ENCODE results near the gene VEPH1.

VEPH1 gene

DNA sequence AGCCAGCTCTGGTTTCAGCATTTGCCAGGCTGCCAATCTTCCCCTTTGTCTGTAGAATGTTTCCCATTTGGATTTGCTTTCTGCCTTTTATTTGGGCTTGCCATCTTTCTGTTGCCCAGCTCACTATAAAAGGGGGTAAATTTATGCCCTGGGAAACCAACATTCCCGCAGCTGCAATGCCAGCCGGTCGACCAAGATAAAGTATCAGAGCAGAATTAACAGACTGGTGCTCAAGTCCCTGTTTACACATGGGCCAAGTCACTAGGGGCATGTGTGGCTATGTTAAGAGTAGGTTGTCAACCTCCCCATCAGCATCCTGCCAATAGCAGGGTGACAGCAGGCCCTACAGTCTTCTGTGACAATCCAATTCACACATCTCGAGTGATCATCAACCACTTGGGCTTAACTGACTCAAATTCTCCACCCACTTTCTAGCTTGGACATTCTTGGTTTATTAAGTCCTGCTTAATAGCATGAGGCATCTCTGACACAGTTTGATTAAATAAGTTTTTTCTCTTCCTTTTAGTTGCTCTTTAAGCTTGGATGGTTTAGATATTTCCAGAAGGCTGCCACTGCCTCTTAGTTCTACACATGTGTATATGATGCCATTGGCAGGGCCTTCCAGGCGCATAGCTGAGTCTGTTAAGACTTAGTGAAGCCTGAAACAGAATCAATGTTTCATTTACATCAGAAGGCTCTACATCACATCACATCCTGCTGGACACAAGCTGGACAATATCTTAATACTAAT, 24.1 kb upstream of the VEPH1 start:
- DNase-seq (ENCODE audit: low read depth, low spot score): no peak

DNA sequence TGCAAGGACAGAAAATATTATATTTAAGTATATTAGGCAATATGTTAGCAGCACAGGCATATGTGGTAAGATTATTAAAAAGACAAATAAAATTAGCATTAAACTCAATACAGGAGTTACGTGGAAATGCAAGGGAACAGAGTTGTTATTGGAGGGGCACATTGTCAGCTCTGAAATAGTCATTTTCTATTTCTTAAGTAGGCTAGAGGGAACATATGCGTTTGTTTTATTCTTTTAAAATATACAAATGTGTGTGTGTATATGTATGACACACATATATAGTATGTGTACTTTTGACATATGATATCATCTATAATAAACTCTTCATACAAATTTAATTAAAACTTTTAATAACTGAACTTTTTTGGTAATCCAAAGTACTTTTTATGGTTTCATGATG, 22.8 kb upstream of the VEPH1 start:
- DNase-seq (ENCODE audit: low read depth, low spot score): no peak
- no peak overlapping the region for H3K4me3 ChIP-seq (ENCODE audit: low read length)

More for the DNA sequence above, 24.1 kb upstream of the VEPH1 start:
- no peak overlapping the region for H3K4me3 ChIP-seq (ENCODE audit: low read length)

DNA sequence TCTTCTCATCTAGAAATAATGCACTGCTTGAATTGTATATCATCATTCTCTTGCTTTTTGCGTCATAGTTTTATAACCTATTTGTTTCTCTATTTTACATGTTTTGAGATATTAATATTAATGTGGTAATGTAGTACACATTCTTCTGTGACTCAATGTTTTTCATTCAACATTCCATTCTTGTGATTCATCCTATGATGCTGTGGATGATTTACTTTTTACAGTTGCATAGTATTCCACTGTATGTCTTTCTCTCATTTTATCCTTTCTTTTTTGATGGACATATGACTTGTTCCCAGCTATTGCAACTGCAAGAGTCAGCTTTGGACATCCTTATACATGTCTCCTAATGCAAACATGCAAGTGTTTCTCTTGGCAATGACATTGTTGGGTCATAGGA, 20.6 kb upstream of the VEPH1 start:
- no peak overlapping the region for H3K4me3 ChIP-seq (ENCODE audit: low read length)
- no peak for DNase-seq (ENCODE audit: low read depth, low spot score)

DNA sequence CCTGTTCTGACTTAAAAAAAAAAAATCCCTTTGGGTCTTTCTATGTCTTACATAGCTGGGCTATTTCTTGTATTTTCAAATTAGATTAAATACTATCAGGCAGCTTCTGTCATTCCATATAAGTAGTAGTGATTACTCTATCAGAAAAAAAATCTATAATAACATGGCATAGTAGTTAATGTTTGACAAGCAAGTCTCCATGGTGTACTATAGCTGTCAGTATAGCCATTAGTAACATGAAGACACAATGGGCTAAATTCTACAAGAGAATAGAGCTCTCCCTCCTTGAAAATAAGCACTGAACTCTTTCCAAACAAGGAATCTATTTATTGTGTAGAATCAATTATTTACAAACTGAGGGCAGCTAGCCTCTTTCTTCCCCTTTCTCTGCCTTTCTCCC, 19.4 kb upstream of the VEPH1 start:
- no peak overlapping the region for H3K4me3 ChIP-seq (ENCODE audit: low read length)
- no peak for DNase-seq (ENCODE audit: low read depth, low spot score)

DNA sequence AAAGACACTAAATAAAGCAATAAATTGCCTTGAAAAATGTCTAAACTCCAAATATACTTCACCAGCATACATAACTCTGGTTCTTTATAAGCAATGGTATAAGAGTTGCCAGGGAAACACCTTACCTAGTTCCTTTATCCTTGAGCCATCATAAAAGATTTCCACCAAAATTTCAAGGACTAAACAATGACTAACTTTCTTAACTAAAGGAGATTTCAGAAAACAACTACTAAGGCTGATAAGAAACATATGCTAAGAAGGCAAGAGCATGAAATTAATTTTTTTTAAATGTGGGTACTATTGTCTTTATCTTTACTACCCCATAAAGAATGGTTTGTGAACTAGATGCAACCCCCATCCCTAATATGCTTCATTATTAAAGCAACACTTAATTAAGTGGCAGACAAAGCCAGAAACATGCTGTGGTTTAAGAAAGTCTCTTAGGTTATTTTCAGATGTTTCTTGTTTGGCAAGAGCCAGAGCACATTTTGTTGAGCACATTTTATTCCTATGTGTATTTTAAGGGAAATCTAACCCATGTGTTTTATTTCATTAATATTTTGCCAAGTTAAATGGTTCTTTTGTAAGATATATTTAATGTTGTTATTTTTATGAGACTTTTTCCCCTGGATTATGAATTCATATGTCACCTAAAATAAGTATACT, 17.4 kb upstream of the VEPH1 start:
- no peak overlapping the region for H3K4me3 ChIP-seq (ENCODE audit: low read length)
- no peak for DNase-seq (ENCODE audit: low read depth, low spot score)

DNA sequence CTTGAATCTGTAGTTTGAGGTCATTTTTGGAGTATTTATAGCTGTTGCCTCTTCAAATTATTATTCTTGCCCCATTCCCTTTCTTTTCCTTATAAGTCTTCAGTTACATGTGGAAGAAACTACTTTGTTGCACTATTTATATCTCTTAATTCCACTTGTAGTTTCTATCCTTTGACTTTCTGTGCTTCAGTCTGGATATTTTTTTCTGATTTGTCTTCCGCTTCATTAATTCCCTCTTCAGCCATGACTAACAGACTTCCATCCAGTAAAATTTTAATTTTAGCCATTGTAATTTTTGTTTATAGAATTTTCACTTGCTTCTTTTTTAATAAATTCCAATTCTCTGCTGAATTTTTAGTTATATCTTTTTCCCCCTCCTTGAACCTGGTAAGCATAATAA, 15.7 kb upstream of the VEPH1 start:
- no peak for DNase-seq (ENCODE audit: low read depth, low spot score)
- H3K4me3 ChIP-seq (ENCODE audit: low read length): no peak overlapping the region

DNA sequence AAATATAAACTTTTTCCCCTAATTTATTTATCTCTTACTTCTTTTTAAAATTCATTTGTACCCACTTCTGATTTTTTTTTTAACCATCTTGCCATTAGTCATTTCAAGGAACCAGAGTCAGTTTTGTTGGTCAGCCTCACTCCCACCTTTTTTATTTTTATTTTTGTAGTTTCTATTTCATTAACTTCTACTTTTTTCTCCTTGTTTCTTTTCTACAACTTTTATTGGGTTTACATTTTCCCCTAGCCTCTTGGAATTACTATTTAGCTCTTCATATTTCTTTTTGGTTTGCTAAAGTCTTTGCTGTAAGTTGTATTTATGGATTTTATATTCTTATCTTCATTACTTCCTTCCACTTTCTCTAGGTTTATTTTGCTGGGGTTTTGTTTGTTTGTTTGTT, 13.7 kb upstream of the VEPH1 start:
- no peak for DNase-seq (ENCODE audit: low read depth, low spot score)
- H3K4me3 ChIP-seq (ENCODE audit: low read length): no peak overlapping the region

DNA sequence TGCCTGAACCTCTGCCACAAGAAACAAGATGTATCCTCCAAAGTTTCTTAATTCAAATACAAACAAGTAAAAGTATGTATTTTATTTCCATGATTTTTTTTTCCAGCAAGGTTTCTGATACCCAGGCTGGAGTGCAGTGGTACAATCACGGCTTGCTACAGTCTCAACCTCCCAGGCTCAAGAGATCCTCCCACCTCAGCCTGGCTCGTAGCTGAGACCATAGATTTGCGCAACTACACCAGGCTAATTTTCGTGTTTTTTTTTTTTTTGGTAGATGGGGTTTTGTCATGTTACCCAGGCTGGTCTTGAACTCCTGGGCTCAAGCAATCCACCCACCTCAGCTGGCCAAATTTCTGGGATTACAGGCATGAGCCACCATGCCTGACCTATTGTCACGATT, 12.2 kb upstream of the VEPH1 start:
- no peak overlapping the region for H3K4me3 ChIP-seq (ENCODE audit: low read length)
- no peak for DNase-seq (ENCODE audit: low read depth, low spot score)

DNA sequence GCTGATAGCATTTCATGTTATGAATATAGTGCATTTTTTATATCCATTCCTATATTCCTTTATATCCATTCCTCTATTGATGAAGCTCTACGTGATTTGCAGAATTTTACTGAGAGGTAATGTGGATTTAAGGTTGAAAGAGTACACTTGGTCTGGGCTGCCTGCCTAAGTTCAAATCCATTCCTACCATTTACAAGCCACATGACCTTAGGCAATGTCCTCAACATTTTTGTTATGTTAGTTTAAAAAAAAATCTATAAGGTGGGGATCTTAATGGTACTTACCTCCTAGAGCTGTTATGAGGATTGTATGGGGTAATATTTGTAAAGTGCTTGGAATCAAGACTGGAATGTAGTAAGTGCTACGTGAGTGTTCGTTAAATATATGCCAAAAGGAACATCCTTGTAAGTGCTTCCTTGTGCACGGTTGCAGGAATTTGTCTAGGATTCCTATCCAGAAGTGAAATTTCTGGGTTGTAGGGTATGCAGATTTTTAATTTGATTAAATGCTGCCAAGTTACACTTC, 11.2 kb upstream of the VEPH1 start:
- no peak overlapping the region for H3K4me3 ChIP-seq (ENCODE audit: low read length)
- no peak for DNase-seq (ENCODE audit: low read depth, low spot score)

DNA sequence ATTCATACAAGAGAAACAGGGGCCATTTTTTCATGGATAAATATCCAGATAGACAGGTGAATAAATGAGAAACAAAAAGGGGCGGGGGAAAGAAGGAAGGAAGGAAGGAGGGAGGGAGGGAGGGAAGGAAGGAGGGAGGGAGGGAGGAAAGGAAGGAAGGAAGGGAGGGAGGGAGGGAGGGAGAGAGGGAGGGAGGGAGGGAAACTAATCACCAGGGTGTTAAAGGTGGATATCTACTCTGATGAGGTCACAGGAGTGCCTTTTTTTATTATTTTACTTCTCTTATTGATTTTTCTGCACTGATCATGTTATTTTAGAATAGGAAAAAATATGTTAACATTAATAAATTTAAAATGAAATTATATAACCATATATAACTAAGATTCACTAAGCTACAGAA, 10.4 kb upstream of the VEPH1 start:
- H3K4me3 ChIP-seq (ENCODE audit: low read length): no peak overlapping the region
- no peak for DNase-seq (ENCODE audit: low read depth, low spot score)

DNA sequence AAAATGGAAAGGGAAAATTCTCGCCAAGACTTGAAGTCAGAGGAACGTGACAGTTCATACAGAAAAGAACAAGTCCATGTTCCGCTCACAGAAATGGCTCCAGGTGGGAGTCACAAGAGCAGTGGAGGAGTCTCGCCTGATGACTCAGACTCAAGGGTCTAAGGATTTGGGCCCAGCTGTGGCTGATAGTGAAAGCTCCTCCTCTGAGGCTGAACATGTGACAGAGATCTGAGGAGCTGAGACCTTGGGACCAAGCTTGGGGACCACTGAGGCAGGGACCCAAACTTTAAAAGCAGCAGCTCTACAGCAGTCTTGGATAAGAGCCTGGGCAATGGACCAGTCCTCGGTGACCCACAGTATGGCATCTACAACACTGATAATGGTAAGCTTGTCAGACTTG, 9.3 kb upstream of the VEPH1 start:
- H3K4me3 ChIP-seq (ENCODE audit: low read length): no peak overlapping the region
- DNase-seq (ENCODE audit: low read depth, low spot score): no peak

DNA sequence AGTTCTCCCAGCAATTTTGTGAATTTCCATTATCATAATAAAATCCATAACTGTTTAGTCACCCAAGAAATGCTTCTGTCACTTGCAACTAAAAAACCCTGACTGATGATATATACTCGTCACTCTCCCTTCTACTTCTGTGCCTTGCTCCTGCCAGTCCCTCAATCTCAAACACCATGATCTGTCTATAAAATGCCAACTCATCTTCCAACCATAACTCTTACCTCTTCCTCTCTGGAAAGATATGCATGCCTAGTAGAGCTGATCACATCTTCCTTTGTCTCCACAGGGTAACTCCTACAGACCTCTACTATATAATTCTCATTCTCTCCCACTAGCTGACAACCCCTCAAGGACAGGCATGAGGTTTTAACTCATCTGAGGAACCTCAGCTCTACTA, 5.2 kb upstream of the VEPH1 start:
- no peak for DNase-seq (ENCODE audit: low read depth, low spot score)
- H3K4me3 ChIP-seq (ENCODE audit: low read length): no peak overlapping the region

DNA sequence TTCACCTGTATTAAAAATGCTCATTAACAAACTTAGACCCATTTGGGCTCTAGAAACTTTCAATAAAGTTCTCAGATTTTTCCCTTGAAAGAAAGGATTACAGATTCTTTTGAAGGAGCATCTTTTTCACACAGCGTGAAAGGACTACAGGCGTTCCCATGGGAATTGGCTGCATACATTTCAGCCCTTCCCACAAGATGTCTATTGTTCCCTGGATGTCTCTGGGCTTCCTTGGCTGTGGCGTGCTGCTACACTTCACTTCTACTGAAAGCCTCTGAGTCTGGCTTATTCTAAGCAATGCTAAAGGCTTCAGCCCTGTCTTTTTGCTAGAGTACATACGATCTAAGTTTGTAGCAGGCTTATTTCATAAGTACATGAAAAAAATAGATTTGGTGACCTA, 1.4 kb downstream of the VEPH1 start:
- DNase-seq (ENCODE audit: low read depth, low spot score): no peak

DNA sequence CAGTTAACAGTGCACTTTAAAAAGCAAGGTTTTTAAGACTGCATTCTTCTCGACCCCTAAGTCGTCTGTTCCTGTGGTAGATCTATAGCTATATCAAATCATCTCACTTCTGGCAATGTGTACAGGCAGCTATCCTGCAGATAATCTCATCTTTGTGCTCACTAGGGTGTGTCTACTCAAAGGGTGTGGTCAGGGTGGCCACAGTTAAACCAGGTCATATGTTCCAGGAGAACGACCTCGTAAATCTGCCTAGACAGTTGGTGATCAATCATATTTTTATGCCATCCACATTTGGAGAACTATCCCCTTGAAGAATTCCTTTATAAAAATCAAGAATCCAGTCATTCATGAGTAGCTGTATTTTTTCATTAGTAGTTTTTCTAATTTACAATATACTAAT, 3.0 kb downstream of the VEPH1 start:
- H3K4me3 ChIP-seq (ENCODE audit: low read length): no peak overlapping the region
- no peak for DNase-seq (ENCODE audit: low read depth, low spot score)

More for the DNA sequence above, 1.4 kb downstream of the VEPH1 start:
- no peak overlapping the region for H3K4me3 ChIP-seq (ENCODE audit: low read length)

DNA sequence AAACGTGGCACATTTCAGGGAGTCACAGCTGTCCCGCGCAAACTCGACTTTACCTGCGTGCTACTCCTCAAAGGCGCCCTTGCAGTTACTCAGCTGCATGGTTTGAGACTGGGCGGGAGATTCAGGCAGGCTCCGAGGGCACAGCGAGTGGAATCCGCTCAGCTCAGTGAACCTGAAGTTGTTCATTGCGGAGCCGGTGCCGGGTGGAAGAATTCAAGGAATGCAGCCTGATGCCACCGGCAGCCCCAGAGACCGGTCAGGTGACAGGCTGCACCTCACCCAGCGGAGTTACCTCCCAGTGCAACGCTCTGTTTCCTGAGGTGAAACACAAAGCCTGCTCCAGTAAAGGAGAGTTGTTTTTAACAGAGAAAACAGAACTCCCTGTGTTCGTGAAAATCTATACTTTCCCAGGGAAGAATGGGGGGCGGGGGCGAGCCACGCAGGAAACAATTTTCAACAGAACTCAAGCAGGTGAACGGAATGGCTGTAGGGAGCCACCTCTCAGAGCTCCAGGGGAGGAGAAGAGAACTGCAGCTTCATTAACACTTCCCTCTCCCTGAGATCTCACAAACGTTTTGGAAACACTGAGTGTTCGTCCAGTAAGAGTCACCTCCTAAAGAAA, 3.8 kb downstream of the VEPH1 start:
- no peak for DNase-seq (ENCODE audit: low read depth, low spot score)
- no peak overlapping the region for H3K4me3 ChIP-seq (ENCODE audit: low read length)

DNA sequence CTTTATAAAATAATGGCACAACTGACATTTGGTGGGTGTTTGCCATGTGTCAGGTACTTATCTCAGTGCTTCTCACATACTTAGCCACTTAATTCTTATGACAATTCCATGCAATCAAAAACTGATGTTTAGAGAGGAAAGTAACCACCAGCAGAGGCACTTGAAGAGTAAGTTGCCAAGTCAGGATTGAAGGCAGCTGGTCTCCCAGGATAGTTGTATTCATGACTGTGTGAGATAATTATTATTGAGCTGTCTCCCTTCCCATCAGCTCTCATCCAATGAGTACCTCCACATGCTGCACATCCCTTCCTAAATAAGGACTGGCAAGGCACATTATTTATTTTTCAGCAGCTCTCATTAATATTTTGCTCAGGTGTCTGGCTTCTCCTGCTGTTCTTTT, 4.8 kb downstream of the VEPH1 start:
- no peak overlapping the region for H3K4me3 ChIP-seq (ENCODE audit: low read length)
- no peak for DNase-seq (ENCODE audit: low read depth, low spot score)

DNA sequence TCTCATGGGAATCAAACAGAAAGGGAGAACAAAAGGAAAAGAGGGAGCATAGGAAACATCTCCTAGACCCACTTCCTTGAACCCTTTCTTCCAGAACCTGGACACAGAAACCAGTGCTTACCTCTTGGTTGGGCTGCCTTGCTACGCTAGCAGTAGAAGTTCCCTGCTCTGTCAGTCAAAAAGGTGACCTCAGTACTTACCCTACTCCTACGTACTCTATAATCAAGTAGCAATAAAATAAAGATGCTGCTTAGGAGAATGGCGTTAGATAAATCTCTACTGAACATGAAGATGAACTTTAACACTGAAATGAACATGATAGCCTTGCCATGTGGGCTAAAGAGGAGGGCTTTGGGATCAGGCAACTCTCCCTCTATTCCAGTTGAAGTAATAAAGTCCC, 7.4 kb downstream of the VEPH1 start:
- no peak overlapping the region for H3K4me3 ChIP-seq (ENCODE audit: low read length)
- DNase-seq (ENCODE audit: low read depth, low spot score): no peak

DNA sequence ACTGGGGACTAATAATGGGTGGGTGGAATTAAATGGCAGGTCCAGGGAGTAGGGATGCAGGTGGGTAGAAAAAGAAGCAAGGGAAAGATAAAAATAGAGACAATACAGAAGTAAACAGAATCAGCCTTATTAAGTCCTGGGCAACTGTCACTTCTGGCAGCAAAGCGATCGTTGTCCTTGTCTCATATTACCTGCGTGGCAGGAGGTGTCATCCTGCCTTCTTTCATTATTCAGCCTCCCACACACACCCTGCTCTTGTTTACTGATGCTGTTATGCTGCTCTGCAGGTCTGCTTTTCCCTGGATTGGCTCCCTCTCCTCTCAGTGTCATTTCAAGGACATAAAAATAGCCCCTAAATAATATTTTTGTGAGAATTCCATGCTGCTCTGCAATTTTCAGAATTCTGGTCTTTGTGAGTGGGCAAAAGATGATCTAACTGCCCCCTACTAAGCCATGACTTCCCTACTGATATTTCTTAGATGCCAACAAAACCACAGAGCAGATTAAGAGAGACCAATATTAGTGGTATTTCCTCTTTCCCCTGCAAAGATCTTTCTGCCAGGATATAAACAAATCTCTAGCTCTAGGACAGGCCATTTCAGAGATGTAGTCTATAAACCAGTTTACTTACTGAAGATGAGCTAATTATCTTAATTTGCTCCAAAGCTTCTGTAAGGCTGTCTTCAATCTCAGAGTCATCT, 8.5 kb downstream of the VEPH1 start:
- no peak for DNase-seq (ENCODE audit: low read depth, low spot score)
- H3K4me3 ChIP-seq (ENCODE audit: low read length): no peak overlapping the region

DNA sequence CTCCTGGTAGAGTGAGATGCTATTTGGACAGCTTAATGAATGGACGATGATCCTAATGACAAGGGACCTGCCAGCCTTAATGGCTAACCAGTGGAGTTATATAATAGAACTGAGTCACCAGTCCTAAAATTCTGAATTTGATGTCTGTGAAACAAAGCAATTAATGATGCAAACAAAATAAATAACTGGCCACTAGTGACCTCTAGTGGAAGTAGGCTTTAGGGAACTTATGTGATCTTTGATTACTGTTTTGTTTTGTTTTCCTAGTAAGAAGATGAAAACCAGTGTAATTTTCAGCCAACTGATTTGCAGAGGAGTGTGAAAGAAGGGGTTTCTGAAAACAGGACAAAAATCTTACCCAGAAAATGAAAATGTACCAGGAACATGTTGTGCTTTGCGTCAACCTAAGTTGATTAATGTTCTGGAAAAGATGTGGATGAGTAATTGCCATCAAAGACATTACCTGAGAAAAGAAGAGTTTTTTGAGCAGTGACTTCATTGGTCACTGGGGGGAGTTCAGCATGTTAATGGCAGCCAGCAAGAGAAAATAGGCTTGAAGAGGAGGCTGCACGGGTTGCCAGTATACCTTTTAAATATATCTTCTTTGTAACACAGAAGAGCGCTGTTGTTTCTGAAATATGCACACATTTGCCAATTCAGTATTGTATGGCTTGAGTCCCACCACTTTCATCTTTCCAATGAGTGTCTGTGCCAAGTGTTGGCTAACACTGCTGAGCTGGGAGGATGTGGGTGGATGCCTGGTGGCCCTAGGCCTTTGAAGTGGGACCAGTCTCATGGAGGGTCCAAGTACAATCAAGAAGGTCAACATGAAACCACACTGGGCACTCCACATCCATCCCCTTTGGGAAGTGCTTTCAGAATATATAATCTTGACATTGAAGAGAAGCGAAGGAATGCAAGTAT, 9.3 kb downstream of the VEPH1 start:
- DNase-seq (ENCODE audit: low read depth, low spot score): no peak
- H3K4me3 ChIP-seq (ENCODE audit: low read length): no peak overlapping the region

All from Jurkat, Clone E6-1 (cell line).